NCI-H1436 treated with DMSO at 0.1 percent for 48 hours (cell line): ENCODE results near the gene ABI3BP.

Source experiments
- DNase-seq: peaks from one replicate; lab custom pipeline; 2025; lab: John Stamatoyannopoulos, UW

ABI3BP gene

DNA sequence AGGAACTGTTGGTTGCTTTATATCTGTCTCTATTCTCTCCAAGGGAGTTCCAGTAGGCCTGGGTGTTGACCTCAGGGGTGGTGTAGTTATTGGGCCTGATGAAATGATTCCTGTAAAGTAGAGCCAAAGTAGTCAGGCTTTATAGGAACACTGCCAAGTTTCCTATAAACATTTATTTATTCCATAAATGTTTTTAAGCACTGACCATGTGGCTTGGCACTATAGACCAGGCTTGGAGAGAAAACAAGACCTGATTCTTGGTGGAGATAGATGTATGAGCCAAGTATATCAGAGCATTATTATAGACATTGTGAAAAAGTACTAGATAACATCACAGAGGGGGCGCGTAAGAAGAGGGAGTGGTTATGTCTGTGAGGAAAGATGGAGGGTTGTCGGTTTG, 218.0 kb downstream of the ABI3BP start:
- DNase-seq, result no peak

GRCh38 chr3:100769693-100770092, 223.5 kb downstream of the ABI3BP start:
- DNase-seq, result no peak

DNA sequence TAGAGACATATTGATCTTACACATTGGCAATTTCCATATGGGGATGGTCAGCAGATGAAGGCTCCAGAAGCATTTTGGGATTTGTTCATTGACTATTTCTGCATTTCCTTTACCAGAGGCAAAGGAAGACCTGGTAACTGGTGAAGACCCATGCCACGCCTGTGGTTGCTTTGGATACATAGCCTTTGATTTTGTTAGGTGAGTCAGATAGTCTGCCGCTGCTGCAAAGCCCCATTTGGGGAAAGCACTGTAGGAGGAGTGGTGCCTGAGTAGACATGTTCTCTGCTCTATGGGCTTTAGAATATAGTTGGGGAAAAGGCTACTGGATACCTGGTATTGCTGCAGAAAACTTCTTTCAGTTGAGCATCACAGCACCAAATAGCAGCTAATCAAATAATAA, 227.2 kb downstream of the ABI3BP start:
- no peak for DNase-seq

DNA sequence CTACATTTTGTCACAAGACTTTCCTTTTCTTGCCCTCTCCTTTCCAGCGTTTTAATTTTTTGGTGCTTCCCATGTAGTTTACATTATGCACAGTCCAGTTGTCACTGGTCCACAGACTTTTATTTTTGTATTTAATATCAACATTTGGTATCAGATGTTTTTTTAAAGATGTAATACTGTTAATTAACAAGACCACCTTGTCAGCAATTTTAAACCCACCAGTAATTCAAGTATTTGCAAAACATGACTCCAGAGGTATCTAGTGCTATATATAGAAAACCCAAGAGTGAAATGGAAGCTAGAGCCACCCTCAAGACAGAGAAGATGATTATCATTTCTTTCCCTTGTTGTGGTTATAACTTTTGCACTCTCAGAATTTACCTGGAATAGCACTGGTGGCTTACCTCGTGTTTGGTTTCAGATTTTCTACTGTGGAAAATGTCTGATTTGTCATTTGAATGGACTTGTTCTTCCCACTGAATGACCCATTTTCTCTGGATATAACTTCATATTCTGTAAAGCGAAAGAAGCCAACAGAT, 227.7 kb downstream of the ABI3BP start:
- DNase-seq, result no peak

- DNase-seq, result no peak
These were observed 231.3 kb downstream of the ABI3BP start for GRCh38 chr3:100761951-100762350.

DNA sequence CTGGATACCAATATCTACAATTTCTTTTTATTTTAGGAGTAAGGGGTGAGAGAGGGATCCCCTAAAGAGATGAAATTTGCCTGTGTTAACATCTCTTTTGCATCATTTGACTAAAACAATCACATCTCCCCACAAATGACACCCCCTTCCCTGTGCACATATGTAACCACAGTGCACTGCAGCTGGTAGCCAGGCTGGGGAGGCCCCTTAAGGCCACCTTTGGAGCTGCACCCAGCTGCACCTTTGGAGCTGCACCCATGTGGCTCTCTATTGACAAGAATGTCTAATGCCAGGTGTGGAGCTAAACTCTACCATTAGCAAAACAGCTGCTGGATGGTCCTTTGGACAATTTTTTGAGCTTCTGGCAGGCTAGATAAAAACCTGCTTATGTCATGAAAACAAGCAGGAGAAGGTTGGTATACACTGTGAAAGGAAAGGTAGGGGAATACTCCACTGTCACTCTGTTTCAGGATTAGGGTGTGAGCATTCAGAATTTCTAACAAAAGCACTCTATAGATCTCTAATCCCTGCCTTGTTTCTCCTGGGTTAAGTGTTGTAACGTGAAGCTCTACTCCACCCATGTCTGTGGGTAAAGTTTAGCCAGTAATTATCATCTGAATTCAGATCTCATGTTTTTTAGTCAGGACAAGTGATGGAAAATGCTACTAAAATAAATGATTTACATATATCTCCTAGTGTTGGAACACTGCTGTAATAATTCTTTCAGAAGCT, 231.8 kb downstream of the ABI3BP start:
- DNase-seq, result no peak

DNA sequence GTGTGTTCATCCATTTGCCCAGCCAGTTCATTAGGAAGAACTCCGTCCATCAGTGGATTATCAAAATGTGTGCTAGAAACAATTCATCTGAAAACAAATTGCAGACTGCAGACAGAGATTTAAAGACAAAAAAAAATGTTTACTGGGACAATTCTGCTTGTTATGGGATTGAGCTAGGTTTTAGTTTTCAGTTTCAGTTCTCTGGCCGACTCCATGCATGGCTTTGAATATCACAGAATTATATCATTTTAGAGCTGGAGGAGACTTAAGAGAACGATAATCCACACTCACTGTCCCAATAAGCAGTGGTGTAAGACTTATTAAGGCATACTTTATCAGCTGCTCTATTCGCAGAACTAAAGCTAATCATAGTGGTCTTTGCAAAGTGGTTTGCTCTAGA, 232.8 kb downstream of the ABI3BP start:
- DNase-seq, result no peak

DNA sequence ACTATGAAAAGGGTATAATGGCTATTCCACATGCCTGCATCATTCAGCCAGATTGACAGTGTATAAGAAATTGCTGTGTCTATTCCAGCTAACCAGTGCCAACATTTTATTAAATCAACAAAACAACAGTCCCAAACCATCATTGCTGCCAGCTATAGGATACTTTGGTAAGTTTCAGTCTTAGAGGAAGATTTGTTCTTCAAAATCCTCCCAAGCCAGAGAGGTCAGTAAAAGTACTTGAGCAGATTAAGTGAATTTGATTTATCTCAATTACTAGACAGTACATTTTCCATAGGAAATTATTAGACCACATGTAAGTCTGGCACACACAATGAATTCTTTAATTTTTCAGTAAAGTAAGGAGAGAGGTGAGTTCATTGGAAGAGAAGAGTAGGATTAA, 233.3 kb downstream of the ABI3BP start:
- DNase-seq, result no peak

GRCh38 chr3:100759159-100759558, 234.1 kb downstream of the ABI3BP start:
- DNase-seq, result no peak

- DNase-seq, result no peak
These were observed 236.8 kb downstream of the ABI3BP start for GRCh38 chr3:100756441-100756840.

- no peak for DNase-seq
These were observed 238.5 kb downstream of the ABI3BP start for GRCh38 chr3:100754563-100755334.

- no peak for DNase-seq
These were observed 239.4 kb downstream of the ABI3BP start for GRCh38 chr3:100753846-100754245.

DNA sequence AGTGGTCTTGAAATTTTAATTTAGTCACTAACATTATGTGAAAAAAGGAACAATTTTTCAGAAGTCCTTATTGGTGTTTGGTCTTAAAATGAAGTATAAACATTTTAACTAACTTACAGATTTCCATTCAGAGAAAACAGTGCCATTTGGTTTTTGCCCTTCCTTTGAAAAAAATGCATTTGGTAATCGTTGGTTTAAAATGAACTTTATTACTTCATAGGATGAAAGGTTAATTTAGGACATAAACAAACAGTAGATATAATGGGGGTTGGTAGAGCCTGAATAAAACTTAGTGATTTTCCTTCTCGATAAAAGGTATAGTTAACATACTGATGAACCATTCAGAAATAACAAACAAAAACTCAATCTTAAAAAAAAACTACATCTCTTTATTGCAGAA, 244.3 kb downstream of the ABI3BP start:
- DNase-seq, result no peak

DNA sequence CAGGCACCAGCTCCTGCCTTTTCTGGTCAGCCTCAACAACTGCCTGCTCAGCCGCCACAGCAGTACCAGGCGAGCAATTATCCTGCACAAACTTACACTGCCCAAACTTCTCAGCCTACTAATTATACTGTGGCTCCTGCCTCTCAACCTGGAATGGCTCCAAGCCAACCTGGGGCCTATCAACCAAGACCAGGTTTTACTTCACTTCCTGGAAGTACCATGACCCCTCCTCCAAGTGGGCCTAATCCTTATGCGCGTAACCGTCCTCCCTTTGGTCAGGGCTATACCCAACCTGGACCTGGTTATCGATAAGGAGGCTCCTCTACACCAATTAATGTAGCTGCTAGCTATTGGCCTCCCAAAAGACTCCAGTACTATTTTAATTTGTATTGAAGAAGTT, 245.0 kb downstream of the ABI3BP start:
- DNase-seq, result no peak

DNA sequence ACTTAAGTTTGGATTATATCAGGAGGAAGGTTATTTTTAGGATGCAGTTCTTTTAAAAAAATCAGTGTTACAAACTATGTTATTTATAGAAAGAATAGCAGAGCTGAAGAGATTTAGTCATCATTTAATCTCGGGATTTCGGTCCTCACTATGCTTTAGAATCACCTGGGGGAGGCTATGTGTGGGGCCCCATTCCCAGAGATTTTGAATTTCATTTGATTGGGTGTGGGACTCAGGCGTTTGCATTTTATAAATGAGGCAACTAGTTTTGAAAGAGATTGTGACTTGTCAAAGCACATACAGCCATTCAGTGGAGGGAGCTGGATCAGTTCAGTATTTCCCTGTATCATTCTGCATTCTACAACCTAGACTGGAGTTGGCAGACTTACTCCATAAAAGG, 247.1 kb downstream of the ABI3BP start:
- DNase-seq, result no peak

DNA sequence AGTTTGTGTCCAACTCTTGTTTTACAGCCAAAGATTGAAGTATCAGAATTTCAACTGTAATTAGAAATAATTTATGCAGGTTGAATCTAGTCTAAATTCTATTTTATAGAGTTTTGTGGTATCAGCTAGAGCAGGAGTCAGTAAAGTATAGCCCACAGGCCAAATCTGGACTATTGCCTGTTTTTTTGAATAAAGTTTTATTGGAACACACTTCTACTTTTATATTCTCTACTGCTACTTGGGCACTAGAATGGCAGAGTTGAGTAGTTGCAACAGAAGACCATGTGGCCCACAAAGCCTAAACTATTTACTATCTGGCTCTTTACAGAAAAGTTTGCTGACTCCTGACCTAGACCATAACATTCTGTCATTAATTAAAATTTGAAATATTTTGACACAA, 247.6 kb downstream of the ABI3BP start:
- DNase-seq, result no peak

GRCh38 chr3:100744671-100745070, 248.6 kb downstream of the ABI3BP start:
- no peak for DNase-seq

GRCh38 chr3:100743535-100743934, 249.7 kb downstream of the ABI3BP start:
- DNase-seq, result no peak

DNA sequence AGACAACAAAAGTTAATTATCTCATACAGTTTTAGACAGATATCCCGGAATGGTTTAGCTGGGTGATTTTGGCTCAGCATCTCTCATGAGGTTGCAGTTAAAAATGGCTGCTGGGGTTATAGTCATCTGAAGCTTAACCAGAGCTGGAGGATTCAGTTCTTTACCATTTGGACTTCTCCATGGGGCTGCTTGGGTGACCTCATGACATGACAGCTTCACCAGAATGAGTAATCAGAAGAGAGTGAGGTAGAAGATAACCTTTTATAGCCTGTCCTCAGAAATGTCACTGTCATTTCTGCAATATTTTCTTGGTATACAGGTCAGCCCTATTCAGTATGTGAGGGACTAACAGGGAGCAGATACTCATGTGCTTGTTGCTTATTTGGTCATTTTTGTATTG, 253.0 kb downstream of the ABI3BP start:
- DNase-seq, result no peak

- no peak for DNase-seq
These were observed 255.9 kb downstream of the ABI3BP start for GRCh38 chr3:100737334-100737733.

GRCh38 chr3:100732435-100732834, 260.8 kb downstream of the ABI3BP start:
- DNase-seq, result no peak

GRCh38 chr3:100730524-100730923, 262.7 kb downstream of the ABI3BP start:
- DNase-seq, result no peak

DNA sequence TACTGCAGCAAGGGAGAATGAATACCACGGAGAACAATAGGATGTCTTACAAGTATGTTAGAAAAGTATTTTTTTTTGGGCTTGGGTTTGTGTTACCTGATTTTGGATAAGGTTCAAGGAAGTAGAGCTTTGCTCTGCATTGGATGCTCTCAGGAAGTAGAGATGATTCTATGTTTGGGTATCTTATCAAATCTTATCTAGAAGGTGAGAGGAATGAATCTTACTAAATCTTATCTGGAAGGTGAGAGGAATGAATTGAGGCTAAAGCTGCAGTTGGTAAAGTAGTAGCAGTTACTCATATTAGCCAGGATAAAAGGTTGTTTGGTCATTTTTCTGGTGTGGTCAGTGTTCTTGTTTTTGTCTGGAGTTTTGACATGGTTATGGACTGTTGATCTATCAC, 266.5 kb downstream of the ABI3BP start:
- no peak for DNase-seq
